Measurements from ENCODE around the gene PASK.

DNA sequence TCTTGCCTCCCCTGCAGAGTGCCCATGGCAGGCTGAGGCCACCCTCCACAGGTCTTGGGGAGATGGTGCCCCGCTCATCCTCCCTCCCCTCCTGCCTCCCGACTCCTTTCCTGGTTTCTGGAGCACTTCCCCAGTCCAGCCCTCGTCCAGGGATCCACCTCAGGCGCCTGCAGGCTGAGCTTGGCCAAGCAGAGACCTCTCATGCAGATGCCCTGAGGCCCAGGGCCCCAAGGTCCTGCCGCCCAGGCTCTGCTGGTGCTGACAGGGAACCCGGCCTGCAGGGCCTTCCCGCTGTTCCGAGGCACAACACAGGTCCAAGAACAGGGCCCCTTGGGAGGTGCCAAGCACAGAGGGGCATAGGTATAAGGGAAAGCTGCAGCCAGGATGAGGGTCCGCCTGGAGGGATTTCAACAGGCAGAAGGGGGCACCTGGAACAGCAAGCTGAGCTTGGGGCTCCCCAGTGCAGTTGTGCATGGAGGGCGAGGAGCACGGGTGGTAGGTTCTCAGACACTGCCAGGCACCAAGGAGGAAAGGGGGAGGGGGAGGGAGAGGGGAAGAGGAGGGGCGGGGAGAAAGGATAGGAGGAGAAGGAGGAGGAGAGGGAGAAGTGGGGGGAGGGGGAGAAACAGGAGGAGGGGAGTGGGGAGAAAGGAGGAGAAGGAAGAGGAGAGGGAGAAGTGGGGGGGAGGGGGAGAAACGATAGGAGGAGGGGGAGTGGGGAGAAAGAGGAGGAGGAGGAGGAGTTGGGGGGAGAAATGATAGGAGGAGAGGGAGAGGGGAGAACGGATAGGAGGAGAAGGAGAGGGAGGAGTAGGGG, 38.0 kb upstream of the PASK start:
- TF ChIP-seq, protein P1, sequence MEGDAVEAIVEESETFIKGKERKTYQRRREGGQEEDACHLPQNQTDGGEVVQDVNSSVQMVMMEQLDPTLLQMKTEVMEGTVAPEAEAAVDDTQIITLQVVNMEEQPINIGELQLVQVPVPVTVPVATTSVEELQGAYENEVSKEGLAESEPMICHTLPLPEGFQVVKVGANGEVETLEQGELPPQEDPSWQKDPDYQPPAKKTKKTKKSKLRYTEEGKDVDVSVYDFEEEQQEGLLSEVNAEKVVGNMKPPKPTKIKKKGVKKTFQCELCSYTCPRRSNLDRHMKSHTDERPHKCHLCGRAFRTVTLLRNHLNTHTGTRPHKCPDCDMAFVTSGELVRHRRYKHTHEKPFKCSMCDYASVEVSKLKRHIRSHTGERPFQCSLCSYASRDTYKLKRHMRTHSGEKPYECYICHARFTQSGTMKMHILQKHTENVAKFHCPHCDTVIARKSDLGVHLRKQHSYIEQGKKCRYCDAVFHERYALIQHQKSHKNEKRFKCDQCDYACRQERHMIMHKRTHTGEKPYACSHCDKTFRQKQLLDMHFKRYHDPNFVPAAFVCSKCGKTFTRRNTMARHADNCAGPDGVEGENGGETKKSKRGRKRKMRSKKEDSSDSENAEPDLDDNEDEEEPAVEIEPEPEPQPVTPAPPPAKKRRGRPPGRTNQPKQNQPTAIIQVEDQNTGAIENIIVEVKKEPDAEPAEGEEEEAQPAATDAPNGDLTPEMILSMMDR (conservative IDR thresholded peaks at IDR 0.05 in 1 of 2, IDR thresholded peaks at IDR 0.05 in 1 of 2; ENCODE audit: low read depth in 1 of 2, low read length in 2 of 2) = no peak
- TF ChIP-seq EZH2 (IDR thresholded peaks at IDR 0.05; ENCODE audit: low read length, missing control alignments) = no peak
